GM12878 (cell line): ENCODE measurements around the gene FBXO15. TPM values are rescaled to one million over a fixed set of nuclear protein-coding genes. Genes with fewer than 3 reads are reported as not detected.

Experiments used
- ATAC-seq: fragments of 200-7000 bp; cut with Tn5 transposase; 3 replicates; pipeline ENCODE4 v1.9.1; 2020; ENCODE audit warnings: mild to moderate bottlenecking, moderate library complexity
- BruUV-seq: library from RNA; stranded (reverse); fragments of 400-500 nt; replicated peaks from 2 replicates; lab custom pipeline; 2021; lab: Mats Ljungman, UMichigan
- CTCF ChIA-PET: fragments of 300-600 bp; sonication (Branson Sonifier 250); formaldehyde crosslinking; extraction: SDS; loops from one replicate; lab custom pipeline; 2021; ENCODE audit warnings: inconsistent platforms; lab: Yijun Ruan, JAX
- POLR2A ChIA-PET: fragments of 350-600 bp; formaldehyde crosslinking; extraction: SDS; loops from one replicate; lab custom pipeline; 2021; ENCODE audit warnings: inconsistent platforms; lab: Charles Lee
- RAD21 ChIA-PET: fragments of 300-600 bp; sonication (Branson Sonifier 250); formaldehyde crosslinking; loops from one replicate; lab custom pipeline; 2023; ENCODE audit warnings: antibody characterized with exemption; ENCODE audit not compliant: unreplicated experiment; lab: Charles Lee
- SMC1A ChIA-PET: fragments of 300-600 bp; sonication (Branson Sonifier 250); formaldehyde crosslinking; loops from one replicate; lab custom pipeline; 2023; ENCODE audit not compliant: unreplicated experiment, uncharacterized antibody; lab: Charles Lee
- DNase-seq: peaks from one replicate; pipeline ENCODE4 v3.0.0-alpha.2; 2011; ENCODE audit warnings: low read depth, low spot score
- FAIRE-seq: peaks from 3 replicates; lab custom pipeline; 2011; peaks lifted over from hg19 to GRCh38; lab: Jason Lieb, UNC
- H2AFZ ChIP-seq: 2 replicates; pipeline ENCODE4 v1.6.0; 2011; ENCODE audit warnings: low read depth, low read length, control low read depth; ENCODE audit not compliant: control insufficient read depth
- H3K27ac ChIP-seq: 2 replicates; pipeline ENCODE4 v1.5.1; 2011; ENCODE audit warnings: control low read depth; ENCODE audit not compliant: control insufficient read depth, insufficient read depth
- H3K27me3 ChIP-seq, 2 experiments: replicated peaks in 1 of 2; 2 replicates each; pipeline versions ENCODE4 v1.6.0 to v1.6.1; 2011; ENCODE audit warnings: low read length in 1 of 2; ENCODE audit not compliant: control insufficient read depth in 2 of 2, insufficient read depth in 2 of 2
- H3K36me3 ChIP-seq, 2 experiments: 2 replicates each; pipeline ENCODE4 v1.5.1; 2011; ENCODE audit warnings: low read length in 1 of 2; ENCODE audit not compliant: control insufficient read depth in 2 of 2, insufficient read depth in 2 of 2
- H3K4me1 ChIP-seq: 2 replicates; pipeline ENCODE4 v1.6.1; 2011; ENCODE audit warnings: mild to moderate bottlenecking, low read length, moderate library complexity, mixed read lengths; ENCODE audit not compliant: control insufficient read depth, insufficient read depth
- H3K4me2 ChIP-seq: 2 replicates; pipeline ENCODE4 v1.6.0; 2011; ENCODE audit warnings: control low read depth; ENCODE audit not compliant: control insufficient read depth, insufficient read depth
- H3K4me3 ChIP-seq: fragments of 200-600 bp; sonication (generic); 2 replicates; pipeline ENCODE4 v1.5.1; 2016
- H3K79me2 ChIP-seq: 2 replicates; pipeline ENCODE4 v1.6.0; 2011; ENCODE audit warnings: low read length; ENCODE audit not compliant: control insufficient read depth, insufficient read depth
- H3K9ac ChIP-seq: 2 replicates; pipeline ENCODE4 v1.8.0; 2011; ENCODE audit warnings: low read length, control low read depth, mixed read lengths; ENCODE audit not compliant: control insufficient read depth, insufficient read depth
- H3K9me3 ChIP-seq: replicated peaks from 3 replicates; pipeline ENCODE4 v1.5.1; 2011; ENCODE audit warnings: mild to moderate bottlenecking, low read length; ENCODE audit not compliant: control insufficient read depth, insufficient read depth
- H4K20me1 ChIP-seq: 2 replicates; pipeline ENCODE4 v1.6.0; 2011; ENCODE audit not compliant: control insufficient read depth, insufficient read depth
- BRCA1 ChIP-seq: IDR thresholded peaks from 2 replicates; pipeline ENCODE4 v1.6.1; 2011; ENCODE audit warnings: low read depth, low read length, improper control_type of control experiment
- DPF2 ChIP-seq: fragments of 450-650 bp; IDR thresholded peaks from 2 replicates; pipeline ENCODE4 v1.6.1; 2017; ENCODE audit warnings: mild to moderate bottlenecking
- ETV6 ChIP-seq, 2 experiments: fragments of 450-650 bp in 1 of 2; IDR thresholded peaks in 1 of 2; conservative IDR thresholded peaks in 1 of 2; 2 replicates each; pipeline ENCODE4 v1.6.1; 2014; ENCODE audit warnings: antibody characterized with exemption in 1 of 2, borderline replicate concordance in 1 of 2, low read depth in 1 of 2, mild to moderate bottlenecking in 1 of 2, moderate library complexity in 1 of 2
- EZH2 ChIP-seq: IDR thresholded peaks from 2 replicates; pipeline ENCODE4 v1.6.1; 2012; ENCODE audit warnings: low read depth, mild to moderate bottlenecking, control low read depth, inconsistent platforms, low read length, borderline replicate concordance; ENCODE audit not compliant: control insufficient read depth
- GATAD2B ChIP-seq: fragments of 450-650 bp; conservative IDR thresholded peaks from 2 replicates; pipeline ENCODE4 v1.6.1; 2017; ENCODE audit warnings: low read depth, mild to moderate bottlenecking, moderate library complexity
- KDM1A ChIP-seq: fragments of 200-600 bp; sonication (generic); IDR thresholded peaks from 2 replicates; pipeline ENCODE4 v1.6.1; 2016; ENCODE audit warnings: borderline replicate concordance
- KLF5 ChIP-seq: fragments of 450-650 bp; IDR thresholded peaks from 2 replicates; pipeline ENCODE4 v1.6.1; 2014; ENCODE audit warnings: mild to moderate bottlenecking; ENCODE audit not compliant: partially characterized antibody
- MEF2A ChIP-seq: IDR thresholded peaks from 2 replicates; pipeline ENCODE4 v1.6.1; 2011; ENCODE audit warnings: low read depth, mild to moderate bottlenecking, low read length, moderate library complexity; ENCODE audit not compliant: insufficient read depth
- MXI1 ChIP-seq: fragments of 150-350 bp; IDR thresholded peaks from 2 replicates; pipeline ENCODE4 v1.6.1; 2011; ENCODE audit warnings: low read depth, mild to moderate bottlenecking, inconsistent platforms, low read length, improper control_type of control experiment
- NFYA ChIP-seq: IDR thresholded peaks from 2 replicates; pipeline ENCODE4 v1.6.1; 2011; ENCODE audit warnings: low read depth, mild to moderate bottlenecking, low read length, improper control_type of control experiment, borderline replicate concordance
- PML ChIP-seq: IDR thresholded peaks from 2 replicates; pipeline ENCODE4 v1.6.1; 2012; ENCODE audit warnings: low read length, inconsistent platforms
- POLR2A ChIP-seq: IDR thresholded peaks from 2 replicates; pipeline ENCODE4 v1.6.1; 2011; ENCODE audit warnings: low read depth, mild to moderate bottlenecking, low read length
- RAD51 ChIP-seq: fragments of 450-650 bp; IDR thresholded peaks from 2 replicates; pipeline ENCODE4 v1.6.1; 2016; ENCODE audit warnings: moderate library complexity, mild to moderate bottlenecking, inconsistent platforms
- RCOR1 ChIP-seq: conservative IDR thresholded peaks from 2 replicates; pipeline ENCODE4 v1.6.1; 2012; ENCODE audit warnings: low read depth, low read length, improper control_type of control experiment
- RELB ChIP-seq: fragments of 450-650 bp; IDR thresholded peaks from 2 replicates; pipeline ENCODE4 v1.6.1; 2017; ENCODE audit warnings: low read depth, mild to moderate bottlenecking, moderate library complexity
- SMAD1 ChIP-seq: fragments of 450-650 bp; IDR thresholded peaks from 2 replicates; pipeline ENCODE4 v1.6.1; 2018; ENCODE audit warnings: mild to moderate bottlenecking, low read depth; ENCODE audit not compliant: partially characterized antibody
- SMAD5 ChIP-seq: IDR thresholded peaks from 2 replicates; pipeline ENCODE4 v1.6.1; 2016; ENCODE audit warnings: antibody characterized with exemption, low read depth
- ZNF207 ChIP-seq: fragments of 450-650 bp; IDR thresholded peaks from 2 replicates; pipeline ENCODE4 v1.6.1; 2014; ENCODE audit warnings: antibody characterized with exemption, mild to moderate bottlenecking, borderline replicate concordance
- WGBS: methylation state at CpG from one replicate; pipeline ENCODE4 v1.1.6; 2016; ENCODE audit warnings: low lambda C conversion rate; ENCODE audit not compliant: insufficient replicate concordance, insufficient coverage; ENCODE audit errors: missing lambda C conversion rate; 5-methylcytosine and 5-hydroxymethylcytosine counted together
- in situ Hi-C: fragments of 300-500 bp; cut with MboI; formaldehyde crosslinking; loops from 9 replicates; pipeline ENCODE4 v1.14.3; 2018; ENCODE audit warnings: mixed read lengths
- intact Hi-C: fragments of 100-400 bp; cut with micrococcal nuclease; formaldehyde crosslinking; loops from one replicate; pipeline ENCODE4 v1.14.2; 2022; ENCODE audit not compliant: unreplicated experiment
- polyA plus RNA-seq, 11 experiments: library from polyadenylated mRNA; depleted of rRNA in 4 of 11; unstranded in 6 of 11; stranded (reverse) in 5 of 11; fragments of >200 nt; fragmentation: Nextera tagmentation in 4 of 11; fragmentation: Illumina TruSeq in 1 of 11; extraction: Ambion mirVana in 4 of 11; extraction: Trizol in 1 of 11; gene quantifications; 1 replicate in 1 of 11; 2 replicates in 10 of 11; pipeline versions ENCODE4 v1.2.1 to v1.2.3, GENCODE V29; 2011 to 2016; ENCODE audit warnings: inconsistent platforms in 2 of 11, missing spikeins in 2 of 11, low read depth in 1 of 11
- total RNA-seq, 4 experiments: library from RNA; depleted of rRNA in 3 of 4; stranded (reverse); fragments of >200 nt in 3 of 4; fragmentation: Illumina TruSeq in 1 of 4; extraction: Trizol in 1 of 4; gene quantifications; 2 replicates each; pipeline versions ENCODE4 v1.2.1 to v1.2.3, GENCODE V29; 2013 to 2021
- TF ChIP-seq, protein P1 (sequence below): IDR thresholded peaks from 2 replicates; pipeline ENCODE4 v1.6.1; 2011; ENCODE audit warnings: borderline replicate concordance, low read depth, mild to moderate bottlenecking, moderate library complexity, mixed read lengths, low read length; ENCODE audit not compliant: insufficient read depth; ENCODE audit errors: extremely low read length

FBXO15 gene
- total and polyA plus RNA-seq, 10 of the 15 experiments (the other 5 are each of a cell fraction or from before 2014, with no cell fraction given), result 0.06 to 0.90 (median 0.22) TPM; not detected in 3

DNA sequence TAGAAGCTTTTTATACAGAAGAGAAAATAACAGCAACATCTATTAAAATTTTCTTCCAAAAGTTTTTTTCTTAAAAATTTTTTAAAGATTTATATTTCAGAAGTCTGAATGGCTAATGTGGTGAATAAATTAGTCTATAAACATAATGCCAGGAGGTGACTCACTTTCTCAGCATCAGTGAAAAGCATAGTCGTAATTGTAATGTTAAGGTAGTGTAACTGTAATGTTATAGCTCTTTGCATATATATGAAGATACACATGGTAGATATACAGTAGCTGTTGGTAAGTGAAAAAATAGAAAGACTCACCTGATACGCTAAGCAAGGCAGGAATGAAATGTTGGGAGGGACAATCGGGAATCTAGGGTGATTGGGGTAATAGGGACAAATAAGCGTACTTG lies 6.2 kb upstream of the FBXO15 start (continued):
- TF ChIP-seq, protein P1, sequence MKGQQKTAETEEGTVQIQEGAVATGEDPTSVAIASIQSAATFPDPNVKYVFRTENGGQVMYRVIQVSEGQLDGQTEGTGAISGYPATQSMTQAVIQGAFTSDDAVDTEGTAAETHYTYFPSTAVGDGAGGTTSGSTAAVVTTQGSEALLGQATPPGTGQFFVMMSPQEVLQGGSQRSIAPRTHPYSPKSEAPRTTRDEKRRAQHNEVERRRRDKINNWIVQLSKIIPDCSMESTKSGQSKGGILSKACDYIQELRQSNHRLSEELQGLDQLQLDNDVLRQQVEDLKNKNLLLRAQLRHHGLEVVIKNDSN, result no peak
- TF ChIP-seq RAD51 (no peak), DPF2 (no peak), RELB (no peak), ZNF207 (no peak)

DNA sequence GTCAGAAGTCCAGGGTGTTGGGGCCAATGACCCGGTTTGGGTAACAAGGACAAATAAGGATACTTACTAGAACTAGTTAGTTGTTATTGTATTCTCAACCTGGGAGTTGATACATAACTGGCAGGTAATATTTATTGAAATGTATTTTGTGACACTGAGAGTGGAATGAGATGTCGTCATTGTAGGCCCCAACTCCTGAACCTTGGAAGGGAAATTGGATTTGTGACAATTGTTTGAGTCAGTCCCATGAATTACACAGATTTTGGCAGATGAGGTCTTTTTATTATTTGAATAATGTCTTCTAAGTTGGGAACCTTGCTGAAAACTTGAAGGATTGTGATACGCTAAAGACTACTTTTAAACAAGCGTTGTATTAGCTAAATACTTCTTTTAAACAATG lies 5.7 kb upstream of the FBXO15 start:
- no peak for FAIRE-seq
- peaks cover 54% of the 10 kb centered on the region for H3K79me2 ChIP-seq
- SMC1A ChIA-PET, result interaction anchor here (0.6 to 1.3 kb wide), 4 partner anchors 14 to 398 kb away, joined by 3 to 5 read pairs (median 4); no protein-coding TSS in a partner anchor
- intact Hi-C loops, result no loop called here
- no peak for DNase-seq
- 98% methylated on average over 4 of the region's 4 CpGs for WGBS
- POLR2A ChIA-PET, result no interaction called here
- H3K9me3 ChIP-seq, result no peaks in the 10 kb centered on the region
- CTCF ChIA-PET, result interaction anchor here (0.7 to 2.3 kb wide), 5 partner anchors 13 to 114 kb away, joined by 3 to 6 read pairs (median 3); no protein-coding TSS in a partner anchor
- H3K4me2 ChIP-seq, result no peak overlapping the region
- in situ Hi-C loops, result no loop called here
- no peak overlapping the region for H3K27ac ChIP-seq
- no peak overlapping the region for H3K4me3 ChIP-seq
- RAD21 ChIA-PET, result interaction anchor here (1.2 kb wide), 1 partner anchor 343 kb away, joined by 3 read pairs; the partner anchor contains the start of gene CNDP2
- H2AFZ ChIP-seq, result no peak overlapping the region
- no peak overlapping the region for H3K9ac ChIP-seq
- H3K36me3 ChIP-seq, result peaks cover 3 to 6% of the 10 kb centered on the region in 2 experiments; a peak in 3 of 4 replicates
- no peaks in the 10 kb centered on the region for H4K20me1 ChIP-seq
- H3K27me3 ChIP-seq, result no peaks in the 10 kb centered on the region
- BruUV-seq, result no TSS peak
- H3K4me1 ChIP-seq, result peaks cover 3% of the 10 kb centered on the region; the same call in 1 of the 2 replicates
- no peak for ATAC-seq
- TF ChIP-seq RCOR1 (no peak), PML (no peak), KLF5 (no peak), POLR2A (no peak), GATAD2B (no peak), NFYA (no peak), MEF2A (no peak), SMAD1 (no peak), MXI1 (no peak), KDM1A (no peak), ETV6 (conservative IDR thresholded peaks at IDR 0.05 in 1 of 2, IDR thresholded peaks at IDR 0.05 in 1 of 2; ENCODE audit: borderline replicate concordance in 1 of 2, low read depth in 1 of 2) (no peak), BRCA1 (no peak), SMAD5 (no peak), EZH2 (no peak)
